IPS DF 4.7 (cell line): ENCODE data around the gene TMOD3.

Experiments used
- DNase-seq: peaks from one replicate; pipeline ENCODE4 v3.0.0-alpha.2; 2013; ENCODE audit warnings: low spot score; ENCODE audit errors: extremely low read depth

Gene TMOD3

GRCh38 chr15:51907136-51907862, 77.8 kb downstream of the TMOD3 start:
- no peak for DNase-seq

GRCh38 chr15:51908316-51908715, 78.9 kb downstream of the TMOD3 start:
- no peak for DNase-seq

DNA sequence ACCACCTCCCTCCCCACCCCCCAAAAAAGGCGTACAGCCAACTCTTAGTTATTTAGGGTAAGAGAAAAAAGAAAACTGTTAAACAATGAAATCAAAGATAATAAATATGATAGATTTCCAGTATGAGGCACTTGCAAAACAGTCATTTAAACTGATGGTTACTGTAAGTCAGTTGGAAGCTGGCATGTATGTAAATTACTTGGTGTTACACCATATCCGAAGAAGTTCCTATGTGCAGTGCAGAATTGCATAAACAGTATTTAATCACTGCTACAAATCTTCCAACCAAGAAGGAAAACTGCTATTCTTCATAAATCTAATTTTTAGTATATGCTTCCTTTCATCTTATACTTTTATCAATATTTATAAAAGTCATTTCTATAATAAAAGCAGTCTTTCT, 80.1 kb downstream of the TMOD3 start:
- DNase-seq = no peak

- DNase-seq = no peak
These were observed 83.1 kb downstream of the TMOD3 start for GRCh38 chr15:51912528-51912927.

- no peak for DNase-seq
These were observed 88.0 kb downstream of the TMOD3 start for GRCh38 chr15:51917493-51917892.

DNA sequence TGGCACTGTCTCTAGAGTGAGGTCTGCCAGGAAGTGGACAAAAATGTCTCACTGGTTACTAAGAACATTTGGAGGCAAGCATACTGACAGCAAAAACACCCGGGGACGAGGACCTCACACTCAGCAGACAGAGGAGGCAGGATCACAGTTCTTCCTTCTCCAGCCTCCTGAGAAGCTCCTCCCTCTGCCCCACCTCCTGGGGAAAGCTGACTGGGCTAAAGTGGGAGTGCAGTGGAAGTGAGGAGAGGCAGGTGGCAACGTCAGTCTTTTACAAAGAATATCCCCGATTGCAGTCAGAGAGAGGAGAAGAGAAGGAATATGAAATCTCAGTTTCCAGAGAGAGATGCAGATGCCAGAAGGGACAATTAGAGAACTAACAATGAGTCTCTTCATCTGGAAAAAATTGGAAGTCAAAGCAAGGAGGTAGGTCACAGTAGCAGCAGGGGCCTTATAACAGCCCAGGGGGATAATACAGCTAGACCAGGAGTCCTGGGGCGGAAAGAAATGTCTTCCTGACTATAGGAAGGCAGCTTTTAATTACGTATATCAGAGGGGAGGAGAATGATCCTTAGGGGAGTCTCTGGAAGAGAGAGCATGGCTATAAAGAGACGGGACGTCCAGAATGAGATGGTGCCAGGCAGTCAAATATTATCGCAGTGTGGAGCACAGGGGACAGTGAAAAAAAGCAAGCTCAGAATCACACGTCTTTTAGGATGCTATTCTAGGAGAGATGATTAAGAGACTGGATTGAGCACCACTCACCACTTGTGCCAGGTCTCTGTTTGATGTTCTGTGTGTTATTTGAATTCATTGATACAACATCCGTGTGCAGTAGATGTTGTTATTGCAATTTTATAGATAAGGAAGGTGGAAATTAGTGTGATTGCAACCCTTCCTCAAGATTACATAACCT, 95.0 kb downstream of the TMOD3 start:
- DNase-seq = no peak

GRCh38 chr15:51926809-51927208, 97.4 kb downstream of the TMOD3 start:
- DNase-seq = no peak

DNA sequence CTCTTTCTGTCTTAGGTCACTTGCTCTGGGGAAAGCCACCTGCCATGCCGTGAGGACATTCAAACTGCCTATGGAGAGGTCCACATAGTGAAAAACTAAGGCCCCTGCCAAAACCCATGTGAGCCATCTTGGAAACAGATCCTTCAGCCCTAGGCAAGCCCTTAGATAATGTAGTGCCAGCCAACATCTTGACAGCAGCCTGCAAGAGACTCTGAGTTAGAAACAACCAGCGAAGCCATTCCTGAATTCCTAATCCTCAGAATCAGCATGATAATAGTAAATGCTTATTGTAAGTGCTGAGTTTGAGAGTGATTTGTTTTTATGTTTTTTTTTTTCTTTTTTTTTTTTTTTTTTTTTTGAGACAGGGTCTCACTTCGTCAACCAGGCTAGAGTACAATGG, 101.6 kb downstream of the TMOD3 start:
- DNase-seq = no peak

DNA sequence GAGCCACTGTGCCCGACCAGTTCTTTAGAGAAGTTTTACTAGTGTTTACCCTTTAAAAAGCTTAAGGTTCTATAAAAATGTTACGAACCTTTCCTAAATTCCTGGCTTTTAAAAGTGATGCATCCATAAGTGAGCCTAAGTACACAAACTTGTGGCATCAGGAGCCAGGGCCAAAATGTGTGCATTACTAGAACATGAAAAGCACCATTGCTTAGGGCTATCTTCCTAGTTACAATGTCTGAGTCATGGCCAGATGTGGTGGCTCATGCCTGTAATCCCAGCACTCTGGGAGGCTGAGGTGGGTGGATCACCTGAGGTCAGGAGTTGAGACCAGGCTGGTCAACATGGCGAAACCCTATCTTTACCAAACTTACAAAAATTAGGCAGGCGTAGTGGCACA, 102.2 kb downstream of the TMOD3 start:
- DNase-seq = no peak

DNA sequence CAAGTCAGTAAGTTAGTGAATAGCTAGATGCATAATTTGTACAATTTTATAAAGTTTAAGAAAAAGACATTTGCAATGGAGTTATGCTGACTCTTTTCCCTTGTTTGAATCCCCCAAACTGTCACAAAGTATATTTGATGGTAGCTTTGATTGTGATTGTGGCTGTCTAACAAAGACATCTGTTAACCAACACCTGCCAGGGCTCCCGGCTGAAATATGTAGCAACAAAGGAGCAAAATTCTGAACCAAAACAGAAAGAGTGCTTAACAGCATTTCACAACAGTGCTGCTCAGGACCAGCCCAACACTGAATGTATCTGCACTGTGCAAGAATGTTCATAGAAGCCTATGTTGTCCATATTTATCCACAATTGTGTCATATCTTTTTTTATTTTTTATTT, 102.7 kb downstream of the TMOD3 start:
- DNase-seq = no peak

DNA sequence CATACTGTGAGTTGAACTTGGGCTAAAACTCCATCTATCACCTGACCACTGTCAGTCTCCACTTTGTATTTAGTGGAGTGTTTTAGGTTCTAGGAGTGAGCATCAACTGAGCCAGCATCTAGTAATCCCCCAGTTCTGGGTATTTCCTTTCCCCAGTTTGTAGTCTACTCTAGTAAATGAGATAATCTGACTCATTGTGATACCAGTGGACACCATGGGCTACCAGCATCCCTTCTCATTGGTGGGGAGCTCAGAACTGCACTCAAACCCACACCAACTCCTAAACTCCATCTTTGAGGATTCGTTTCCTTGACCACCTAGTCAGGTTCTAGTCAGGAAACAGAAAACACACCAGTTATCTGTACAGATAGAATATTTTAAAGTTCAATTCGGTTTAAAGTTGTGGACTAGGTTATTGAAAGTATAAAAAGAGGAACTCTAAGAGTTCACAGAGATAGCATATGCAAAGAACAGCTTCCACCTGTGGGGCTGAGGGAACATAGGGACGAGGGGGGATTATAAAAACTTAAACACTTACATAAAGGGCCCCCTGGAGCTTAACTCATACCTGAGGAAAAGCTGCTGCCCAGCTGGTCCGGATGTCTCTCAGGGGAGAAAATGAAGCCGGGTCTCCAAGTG, 106.1 kb downstream of the TMOD3 start:
- DNase-seq = no peak

GRCh38 chr15:51936105-51936478, 106.6 kb downstream of the TMOD3 start:
- no peak for DNase-seq

- no peak for DNase-seq
These were observed 108.8 kb downstream of the TMOD3 start for GRCh38 chr15:51938286-51938685.

- no peak for DNase-seq
These were observed 109.8 kb downstream of the TMOD3 start for GRCh38 chr15:51939216-51939615.

GRCh38 chr15:51947124-51947523, 117.7 kb downstream of the TMOD3 start:
- no peak for DNase-seq

DNA sequence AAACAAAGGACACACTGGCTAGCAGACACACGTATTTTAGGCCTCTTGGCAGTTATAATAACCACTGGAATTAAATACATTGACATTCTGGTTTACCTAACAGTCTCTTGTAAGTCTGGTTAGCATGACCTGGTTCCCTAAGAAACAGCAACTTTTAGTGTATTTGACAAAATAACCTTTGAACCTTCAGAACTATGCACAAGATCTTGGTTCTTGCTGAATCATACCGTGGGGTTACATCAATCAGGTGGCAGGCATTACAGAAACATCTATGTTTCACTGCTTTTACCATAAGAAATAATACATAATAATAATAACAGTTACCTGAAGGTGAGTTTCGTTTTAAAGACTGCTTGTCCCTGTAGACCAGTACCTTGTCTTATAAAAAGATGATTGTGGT, 123.4 kb downstream of the TMOD3 start:
- no peak for DNase-seq

DNA sequence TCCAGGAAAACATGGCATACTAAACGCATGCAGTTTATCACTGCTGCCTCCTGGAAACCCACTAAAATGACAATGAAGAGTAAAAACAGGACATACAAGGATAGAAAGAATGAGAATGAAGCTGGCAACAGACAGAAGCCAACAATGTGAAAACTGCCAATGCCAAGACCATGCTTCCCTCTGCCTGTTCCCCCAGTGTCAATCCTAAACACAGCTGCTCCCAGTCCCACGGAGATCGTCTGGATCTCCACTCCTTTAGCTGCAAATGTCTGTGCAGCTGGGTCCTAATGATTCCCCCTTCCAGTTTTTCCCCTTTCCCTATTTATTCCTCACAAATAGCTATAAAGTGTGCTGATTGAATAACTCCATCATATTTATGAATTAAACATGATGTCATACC, 126.1 kb downstream of the TMOD3 start:
- DNase-seq = no peak
